Endothelial cell of umbilical vein (primary cell): Measurements from ENCODE around the gene C10orf71.

Experiments used
- CTCF ChIP-seq, 2 donors: IDR thresholded peaks; 1 replicate in 1 of 2; 2 replicates in 1 of 2; pipeline ENCODE4 v1.5.1; 2011; ENCODE audit warnings: low read length in 2 of 2, mild to moderate bottlenecking in 2 of 2, moderate library complexity in 2 of 2, control low read depth in 1 of 2, inconsistent platforms in 1 of 2, low read depth in 1 of 2; ENCODE audit not compliant: insufficient read depth in 1 of 2; ENCODE audit errors: extremely low read depth in 1 of 2
- EZH2 ChIP-seq: IDR thresholded peaks from 2 replicates; pipeline ENCODE4 v1.6.1; 2012; ENCODE audit warnings: borderline replicate concordance, low read depth, mild to moderate bottlenecking, moderate library complexity, low read length, inconsistent platforms; ENCODE audit not compliant: severe bottlenecking
- GATA2 ChIP-seq: IDR thresholded peaks from 2 replicates; pipeline ENCODE4 v1.7.0; 2011; ENCODE audit warnings: low read depth, mild to moderate bottlenecking, moderate library complexity, mixed read lengths, low read length; ENCODE audit not compliant: insufficient read length, insufficient read depth
- MYC ChIP-seq: IDR thresholded peaks from one replicate; pipeline ENCODE4 v1.6.1; 2011; ENCODE audit warnings: mild to moderate bottlenecking, low read depth, low read length
- POLR2A ChIP-seq: IDR thresholded peaks from 2 replicates; pipeline ENCODE4 v1.6.1; 2012; ENCODE audit warnings: low read depth, mild to moderate bottlenecking, control low read depth, low read length
- POLR2AphosphoS5 ChIP-seq: IDR thresholded peaks from 2 replicates; pipeline ENCODE4 v1.6.1; 2012; ENCODE audit warnings: low read depth, mild to moderate bottlenecking, control low read depth, low read length, moderate library complexity; ENCODE audit not compliant: insufficient read depth

- TF ChIP-seq MYC (no peak), CTCF (IDR thresholded peaks at IDR 0.05; ENCODE audit: extremely low read depth in 1 of 2, insufficient read depth in 1 of 2, low read depth in 1 of 2, low read length in 2 of 2) (no peak), EZH2 (no peak), GATA2 (no peak), POLR2A (no peak), POLR2AphosphoS5 (no peak)
Measured at GRCh38 chr10:49363309-49364031, 64.5 kb downstream of the C10orf71 start.
